Measurements from ENCODE around the gene NDFIP2. TPM values are rescaled to one million over a fixed set of nuclear protein-coding genes. Genes with fewer than 3 reads are reported as not detected.

Gene NDFIP2
- 27.8 TPM for polyA plus RNA-seq (2013, experiment 1 of 4)
- polyA plus RNA-seq (2013, experiment 2 of 4), result 29.3 TPM
- polyA plus RNA-seq (2013, experiment 3 of 4), result 23.2 TPM
- polyA plus RNA-seq (2013, experiment 4 of 4), result 26.3 TPM

- WGBS, 2 experiments, result 0 to 1% methylated on average over 74 of the region's 74 CpGs
- no peaks in the 10 kb centered on the region for H3K9me3 ChIP-seq (ENCODE audit: control insufficient read depth, low read length)
- no peak within 1 kb of the TSS for H3K27ac ChIP-seq (ENCODE audit: insufficient read depth, low read depth, low read length, poor library complexity, severe bottlenecking)
These were observed at the start of gene NDFIP2 for GRCh38 chr13:79480954-79481684. Gene NDFIP2 (plus strand): TSS chr13:79481155. CDS start chr13:79481204, 49 bp downstream.

GRCh38 chr13:79432086-79432485 lies 48.9 kb upstream of the NDFIP2 start:
- Histone ChIP-seq H3K27ac (ENCODE audit: insufficient read depth, low read depth, low read length, poor library complexity, severe bottlenecking) (no peak overlapping the region), H3K27me3 (ENCODE audit: control insufficient read depth, insufficient read depth, low read length, poor library complexity, severe bottlenecking) (no peaks in the 10 kb centered on the region), H3K9me3 (ENCODE audit: control insufficient read depth, low read length) (no peaks in the 10 kb centered on the region), H3K4me1 (ENCODE audit: control insufficient read depth, insufficient read depth, low read length) (peaks cover 5% of the 10 kb centered on the region), H3K36me3 (ENCODE audit: control insufficient read depth, insufficient read depth, low read length) (no peaks in the 10 kb centered on the region), H3K4me3 (ENCODE audit: insufficient read depth, low read depth, low read length) (no peak overlapping the region)
- WGBS, 2 experiments, result 93 to 94% methylated on average over 6 of the region's 6 CpGs

More at GRCh38 chr13:79480954-79481684, at the start of gene NDFIP2:
- Histone ChIP-seq H3K27me3 (ENCODE audit: control insufficient read depth, insufficient read depth, low read length, poor library complexity, severe bottlenecking) (peaks cover 16% of the 10 kb centered on the region), H3K4me1 (ENCODE audit: control insufficient read depth, insufficient read depth, low read length) (no peaks in the 10 kb centered on the region), H3K4me3 (ENCODE audit: insufficient read depth, low read depth, low read length) (peak within 1 kb of the TSS; percentile 70), H3K36me3 (ENCODE audit: control insufficient read depth, insufficient read depth, low read length) (no peaks in the 10 kb centered on the region)

GRCh38 chr13:79432992-79433391 lies 48.0 kb upstream of the NDFIP2 start:
- Histone ChIP-seq H3K4me1 (ENCODE audit: control insufficient read depth, insufficient read depth, low read length) (no peaks in the 10 kb centered on the region), H3K9me3 (ENCODE audit: control insufficient read depth, low read length) (no peaks in the 10 kb centered on the region), H3K36me3 (ENCODE audit: control insufficient read depth, insufficient read depth, low read length) (no peaks in the 10 kb centered on the region), H3K27ac (ENCODE audit: insufficient read depth, low read depth, low read length, poor library complexity, severe bottlenecking) (no peak overlapping the region), H3K4me3 (ENCODE audit: insufficient read depth, low read depth, low read length) (no peak overlapping the region), H3K27me3 (ENCODE audit: control insufficient read depth, insufficient read depth, low read length, poor library complexity, severe bottlenecking) (no peaks in the 10 kb centered on the region)
- WGBS, 2 experiments, result 97% methylated on average over 11 of the region's 11 CpGs

DNA sequence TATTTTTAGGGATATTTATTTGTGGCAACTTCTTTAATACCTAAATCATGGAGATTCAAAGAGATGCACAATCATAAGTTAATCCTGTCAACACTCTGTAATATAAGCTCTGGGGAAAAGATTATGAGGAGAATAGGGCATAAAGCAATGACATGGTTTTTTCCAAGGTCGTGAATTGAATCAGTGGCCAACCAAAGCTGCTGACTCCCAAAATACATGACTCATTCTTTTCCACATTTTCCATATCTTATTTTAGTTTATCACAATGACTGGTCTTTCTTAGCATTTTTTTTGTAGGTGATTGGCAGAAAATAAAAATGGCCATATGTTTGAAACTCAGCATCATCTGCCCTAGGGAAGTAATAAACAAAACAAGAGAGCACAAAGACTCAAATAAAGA lies 46.4 kb upstream of the NDFIP2 start:
- H3K27ac ChIP-seq (ENCODE audit: insufficient read depth, low read depth, low read length, poor library complexity, severe bottlenecking), result no peak overlapping the region
- WGBS, 2 experiments, result 93 to 94% methylated on average over 1 of the region's 1 CpG

GRCh38 chr13:79435561-79435990 lies 45.4 kb upstream of the NDFIP2 start:
- H3K4me3 ChIP-seq (ENCODE audit: insufficient read depth, low read depth, low read length), result no peak overlapping the region
- H3K9me3 ChIP-seq (ENCODE audit: control insufficient read depth, low read length), result no peaks in the 10 kb centered on the region
- H3K36me3 ChIP-seq (ENCODE audit: control insufficient read depth, insufficient read depth, low read length), result no peaks in the 10 kb centered on the region
- WGBS, 2 experiments, result 100% methylated on average over 1 of the region's 1 CpG; no CpG with 5 or more reads in 1 of the 2 experiments
- no peak overlapping the region for H3K27ac ChIP-seq (ENCODE audit: insufficient read depth, low read depth, low read length, poor library complexity, severe bottlenecking)
- H3K27me3 ChIP-seq (ENCODE audit: control insufficient read depth, insufficient read depth, low read length, poor library complexity, severe bottlenecking), result no peaks in the 10 kb centered on the region
- no peaks in the 10 kb centered on the region for H3K4me1 ChIP-seq (ENCODE audit: control insufficient read depth, insufficient read depth, low read length)

More for the DNA sequence above, 46.4 kb upstream of the NDFIP2 start:
- Histone ChIP-seq H3K4me3 (ENCODE audit: insufficient read depth, low read depth, low read length) (no peak overlapping the region), H3K36me3 (ENCODE audit: control insufficient read depth, insufficient read depth, low read length) (no peaks in the 10 kb centered on the region), H3K27me3 (ENCODE audit: control insufficient read depth, insufficient read depth, low read length, poor library complexity, severe bottlenecking) (no peaks in the 10 kb centered on the region), H3K4me1 (ENCODE audit: control insufficient read depth, insufficient read depth, low read length) (no peaks in the 10 kb centered on the region), H3K9me3 (ENCODE audit: control insufficient read depth, low read length) (no peaks in the 10 kb centered on the region)

- no peaks in the 10 kb centered on the region for H3K27me3 ChIP-seq (ENCODE audit: control insufficient read depth, insufficient read depth, low read length, poor library complexity, severe bottlenecking)
- H3K4me1 ChIP-seq (ENCODE audit: control insufficient read depth, insufficient read depth, low read length), result no peaks in the 10 kb centered on the region
- H3K36me3 ChIP-seq (ENCODE audit: control insufficient read depth, insufficient read depth, low read length), result no peaks in the 10 kb centered on the region
- no peak overlapping the region for H3K27ac ChIP-seq (ENCODE audit: insufficient read depth, low read depth, low read length, poor library complexity, severe bottlenecking)
- WGBS, 2 experiments, result 100% methylated on average over 1 of the region's 1 CpG; no CpG with 5 or more reads in 1 of the 2 experiments
- no peaks in the 10 kb centered on the region for H3K9me3 ChIP-seq (ENCODE audit: control insufficient read depth, low read length)
- H3K4me3 ChIP-seq (ENCODE audit: insufficient read depth, low read depth, low read length), result no peak overlapping the region
These were observed 41.7 kb upstream of the NDFIP2 start for GRCh38 chr13:79439275-79439674.

DNA sequence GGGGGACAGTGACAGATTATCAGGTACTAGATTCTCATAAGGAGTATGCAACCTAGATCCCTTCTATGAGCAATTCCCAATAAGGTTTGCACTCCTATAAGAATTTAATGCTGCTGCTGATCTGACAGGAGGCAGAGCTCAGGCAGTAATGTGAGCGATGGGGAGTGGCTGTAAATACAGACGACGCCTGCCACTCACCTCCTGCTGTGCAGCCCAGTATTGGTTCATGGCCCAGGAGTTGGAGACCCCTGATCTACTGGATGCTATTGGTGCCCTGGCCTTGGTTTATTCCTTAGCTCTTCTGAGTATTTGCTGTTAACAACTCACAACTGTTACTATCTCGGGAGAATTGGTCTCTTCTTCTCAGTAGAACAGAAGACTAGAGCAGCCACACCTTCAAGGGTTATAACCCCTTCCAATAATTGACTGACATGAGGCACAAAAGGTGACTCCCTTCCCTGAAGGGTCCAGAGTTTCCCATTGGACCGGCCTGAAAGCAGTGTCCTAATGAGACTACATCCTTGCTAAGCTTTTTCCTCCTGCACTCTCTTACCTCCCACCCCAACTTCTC lies 39.9 kb upstream of the NDFIP2 start:
- 84 to 86% methylated on average over 5 of the region's 5 CpGs for WGBS, 2 experiments

DNA sequence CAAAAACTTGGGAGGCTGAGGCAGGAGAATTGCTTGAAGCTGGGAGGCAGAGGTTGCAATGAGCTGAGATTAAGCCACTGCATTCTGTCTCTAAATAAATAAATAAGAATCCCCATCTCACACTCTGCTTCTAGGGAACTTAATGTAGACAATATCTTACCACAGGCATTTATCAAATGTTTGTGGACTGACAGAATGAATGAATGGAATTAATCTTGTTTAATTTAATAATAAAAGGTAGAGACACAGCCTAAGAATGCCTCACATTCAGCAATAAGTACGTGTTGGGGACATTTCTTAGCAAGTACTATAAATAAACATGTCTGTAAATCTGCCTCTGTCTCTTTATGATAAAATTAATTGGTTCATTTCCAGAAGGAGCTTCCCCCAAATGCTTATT lies 38.7 kb upstream of the NDFIP2 start:
- Histone ChIP-seq H3K27ac (ENCODE audit: insufficient read depth, low read depth, low read length, poor library complexity, severe bottlenecking) (no peak overlapping the region), H3K4me1 (ENCODE audit: control insufficient read depth, insufficient read depth, low read length) (peaks cover 7% of the 10 kb centered on the region), H3K27me3 (ENCODE audit: control insufficient read depth, insufficient read depth, low read length, poor library complexity, severe bottlenecking) (no peaks in the 10 kb centered on the region), H3K36me3 (ENCODE audit: control insufficient read depth, insufficient read depth, low read length) (no peaks in the 10 kb centered on the region), H3K4me3 (ENCODE audit: insufficient read depth, low read depth, low read length) (no peak overlapping the region), H3K9me3 (ENCODE audit: control insufficient read depth, low read length) (no peaks in the 10 kb centered on the region)
- WGBS, 2 experiments, result 100% methylated on average over 1 of the region's 1 CpG; no CpG with 5 or more reads in 1 of the 2 experiments

More for the DNA sequence above, 39.9 kb upstream of the NDFIP2 start:
- Histone ChIP-seq H3K36me3 (ENCODE audit: control insufficient read depth, insufficient read depth, low read length) (no peaks in the 10 kb centered on the region), H3K27ac (ENCODE audit: insufficient read depth, low read depth, low read length, poor library complexity, severe bottlenecking) (no peak overlapping the region), H3K9me3 (ENCODE audit: control insufficient read depth, low read length) (no peaks in the 10 kb centered on the region), H3K27me3 (ENCODE audit: control insufficient read depth, insufficient read depth, low read length, poor library complexity, severe bottlenecking) (no peaks in the 10 kb centered on the region), H3K4me1 (ENCODE audit: control insufficient read depth, insufficient read depth, low read length) (no peaks in the 10 kb centered on the region), H3K4me3 (ENCODE audit: insufficient read depth, low read depth, low read length) (no peak overlapping the region)

- Histone ChIP-seq H3K27ac (ENCODE audit: insufficient read depth, low read depth, low read length, poor library complexity, severe bottlenecking) (no peak overlapping the region), H3K4me3 (ENCODE audit: insufficient read depth, low read depth, low read length) (no peak overlapping the region)
- WGBS, 2 experiments, result no CpG with 5 or more reads among the region's 3 CpGs
These were observed 38.2 kb upstream of the NDFIP2 start for GRCh38 chr13:79442706-79443105.

GRCh38 chr13:79445968-79446645 lies 34.8 kb upstream of the NDFIP2 start:
- no peaks in the 10 kb centered on the region for H3K36me3 ChIP-seq (ENCODE audit: control insufficient read depth, insufficient read depth, low read length)
- no peak overlapping the region for H3K27ac ChIP-seq (ENCODE audit: insufficient read depth, low read depth, low read length, poor library complexity, severe bottlenecking)
- H3K27me3 ChIP-seq (ENCODE audit: control insufficient read depth, insufficient read depth, low read length, poor library complexity, severe bottlenecking), result no peaks in the 10 kb centered on the region
- peaks cover 7% of the 10 kb centered on the region for H3K4me1 ChIP-seq (ENCODE audit: control insufficient read depth, insufficient read depth, low read length)
- H3K9me3 ChIP-seq (ENCODE audit: control insufficient read depth, low read length), result no peaks in the 10 kb centered on the region
- H3K4me3 ChIP-seq (ENCODE audit: insufficient read depth, low read depth, low read length), result no peak overlapping the region
- 88% methylated on average over 10 to 11 of the region's 11 CpGs for WGBS, 2 experiments

More at GRCh38 chr13:79442706-79443105, 38.2 kb upstream of the NDFIP2 start:
- no peaks in the 10 kb centered on the region for H3K27me3 ChIP-seq (ENCODE audit: control insufficient read depth, insufficient read depth, low read length, poor library complexity, severe bottlenecking)
- H3K9me3 ChIP-seq (ENCODE audit: control insufficient read depth, low read length), result no peaks in the 10 kb centered on the region
- H3K36me3 ChIP-seq (ENCODE audit: control insufficient read depth, insufficient read depth, low read length), result no peaks in the 10 kb centered on the region
- peaks cover 7% of the 10 kb centered on the region for H3K4me1 ChIP-seq (ENCODE audit: control insufficient read depth, insufficient read depth, low read length)

Data from ectodermal cell (in vitro differentiated cells).